OCI-LY7 (cell line): Measurements from ENCODE around the gene SETD4. TPM values are rescaled to one million over a fixed set of nuclear protein-coding genes. Genes with fewer than 3 reads are reported as not detected.

Source experiments
- BruUV-seq: library from RNA; stranded (reverse); fragments of 400-500 nt; replicated peaks from 2 replicates; lab custom pipeline; 2021; lab: Mats Ljungman, UMichigan
- CTCF ChIA-PET: fragments of 300-600 bp; sonication (Branson Sonifier 250); formaldehyde crosslinking; loops from one replicate; lab custom pipeline; 2022; ENCODE audit warnings: antibody characterized with exemption; ENCODE audit not compliant: unreplicated experiment; lab: Charles Lee
- POLR2A ChIA-PET: fragments of 300-600 bp; sonication (Branson Sonifier 250); formaldehyde crosslinking; loops from one replicate; lab custom pipeline; 2022; ENCODE audit warnings: antibody characterized with exemption; lab: Charles Lee
- DNase-seq: peaks from one replicate; pipeline ENCODE4 v3.0.0-alpha.2; 2015; ENCODE audit warnings: low spot score
- H2AFZ ChIP-seq: fragments of 200-600 bp; sonication (generic), shearing (Covaris generic); 2 replicates; pipeline ENCODE4 v1.6.1; 2014; ENCODE audit warnings: mild to moderate bottlenecking, antibody characterized with exemption, low read length, moderate library complexity
- H3K27ac ChIP-seq: fragments of 200-600 bp; sonication (generic); 2 replicates; pipeline ENCODE4 v1.5.1; 2014; ENCODE audit warnings: mixed run types, low read depth, mild to moderate bottlenecking, moderate library complexity, low read length, inconsistent platforms; ENCODE audit not compliant: poor library complexity, severe bottlenecking
- H3K36me3 ChIP-seq: fragments of 200-600 bp; sonication (generic); 2 replicates; pipeline ENCODE4 v1.6.1; 2014; ENCODE audit warnings: mild to moderate bottlenecking, antibody characterized with exemption, low read length, moderate library complexity, mixed read lengths; ENCODE audit not compliant: insufficient read depth
- H3K4me1 ChIP-seq: fragments of 200-600 bp; sonication (generic); 2 replicates; pipeline ENCODE4 v1.5.1; 2014; ENCODE audit warnings: mild to moderate bottlenecking, low read length; ENCODE audit not compliant: insufficient read depth, poor library complexity, severe bottlenecking
- H3K4me2 ChIP-seq: fragments of 200-600 bp; sonication (generic); 2 replicates; pipeline ENCODE4 v1.6.1; 2014; ENCODE audit warnings: mild to moderate bottlenecking, low read length
- H3K4me3 ChIP-seq: fragments of 200-600 bp; sonication (generic); 2 replicates; pipeline ENCODE4 v1.5.1; 2014; ENCODE audit warnings: mild to moderate bottlenecking, low read depth, low read length; ENCODE audit not compliant: poor library complexity, severe bottlenecking
- H3K79me2 ChIP-seq: fragments of 200-600 bp; sonication (generic); 2 replicates; pipeline ENCODE4 v1.6.1; 2016; ENCODE audit warnings: low read depth, mild to moderate bottlenecking, low read length, moderate library complexity, mixed read lengths; ENCODE audit not compliant: insufficient read depth
- H3K9me2 ChIP-seq: fragments of 200-600 bp; sonication (generic); 2 replicates; pipeline ENCODE4 v1.6.1; 2016; ENCODE audit warnings: mild to moderate bottlenecking, low read length, mixed read lengths; ENCODE audit not compliant: insufficient read depth
- H3K9me3 ChIP-seq: fragments of 200-600 bp; sonication (generic); 2 replicates; pipeline ENCODE4 v1.6.1; 2014; ENCODE audit warnings: mild to moderate bottlenecking, mixed run types, low read length, mixed read lengths
- H4K20me1 ChIP-seq: fragments of 200-600 bp; sonication (generic); 2 replicates; pipeline ENCODE4 v1.6.1; 2014; ENCODE audit warnings: mild to moderate bottlenecking, antibody characterized with exemption, low read length, moderate library complexity, mixed read lengths; ENCODE audit not compliant: insufficient read depth
- EZH2phosphoT487 ChIP-seq: fragments of 200-600 bp; sonication (generic); IDR thresholded peaks from 2 replicates; pipeline ENCODE4 v1.6.1; 2018; ENCODE audit warnings: low read depth, borderline replicate concordance, mild to moderate bottlenecking, mixed run types, antibody characterized with exemption, low read length, moderate library complexity, mixed read lengths
- intact Hi-C: fragments of 100-400 bp; cut with micrococcal nuclease; formaldehyde crosslinking; loops from one replicate; pipeline ENCODE4 v1.10.0; 2022; ENCODE audit not compliant: unreplicated experiment
- total RNA-seq, 2 experiments: library from RNA; depleted of rRNA in 1 of 2; stranded (reverse); fragments of >200 nt in 1 of 2; shearing (Covaris generic) in 1 of 2; gene quantifications; 2 replicates each; pipeline ENCODE4 v1.2.3, GENCODE V29; 2014 to 2022
- TF ChIP-seq, protein P1 (sequence below): fragments of 200-600 bp; sonication (generic); conservative IDR thresholded peaks from 2 replicates; pipeline ENCODE4 v1.5.1; 2014; ENCODE audit warnings: mild to moderate bottlenecking, antibody characterized with exemption, low read length, moderate library complexity, mixed read lengths

Gene SETD4
- total RNA-seq, 2 experiments from 2014 or later: 19.1 to 28.1 TPM

GRCh38 chr21:36015045-36015444 lies 45.3 kb downstream of the SETD4 start:
- intact Hi-C loops: no loop called here
- Histone ChIP-seq H3K9me2 (no peaks in the 10 kb centered on the region), H3K27ac (no peak overlapping the region), H4K20me1 (no peaks in the 10 kb centered on the region), H2AFZ (no peak overlapping the region), H3K4me1 (no peaks in the 10 kb centered on the region), H3K79me2 (no peaks in the 10 kb centered on the region), H3K4me2 (no peak overlapping the region), H3K4me3 (no peak overlapping the region), H3K36me3 (no peaks in the 10 kb centered on the region), H3K9me3 (no peaks in the 10 kb centered on the region)
- ChIA-PET POLR2A (interaction anchor here (0.7 kb wide), 1 partner anchor 9 kb away, joined by 3 read pairs; no protein-coding TSS in a partner anchor), CTCF (no interaction called here)
- TF ChIP-seq EZH2phosphoT487: no peak
- TF ChIP-seq, protein P1, sequence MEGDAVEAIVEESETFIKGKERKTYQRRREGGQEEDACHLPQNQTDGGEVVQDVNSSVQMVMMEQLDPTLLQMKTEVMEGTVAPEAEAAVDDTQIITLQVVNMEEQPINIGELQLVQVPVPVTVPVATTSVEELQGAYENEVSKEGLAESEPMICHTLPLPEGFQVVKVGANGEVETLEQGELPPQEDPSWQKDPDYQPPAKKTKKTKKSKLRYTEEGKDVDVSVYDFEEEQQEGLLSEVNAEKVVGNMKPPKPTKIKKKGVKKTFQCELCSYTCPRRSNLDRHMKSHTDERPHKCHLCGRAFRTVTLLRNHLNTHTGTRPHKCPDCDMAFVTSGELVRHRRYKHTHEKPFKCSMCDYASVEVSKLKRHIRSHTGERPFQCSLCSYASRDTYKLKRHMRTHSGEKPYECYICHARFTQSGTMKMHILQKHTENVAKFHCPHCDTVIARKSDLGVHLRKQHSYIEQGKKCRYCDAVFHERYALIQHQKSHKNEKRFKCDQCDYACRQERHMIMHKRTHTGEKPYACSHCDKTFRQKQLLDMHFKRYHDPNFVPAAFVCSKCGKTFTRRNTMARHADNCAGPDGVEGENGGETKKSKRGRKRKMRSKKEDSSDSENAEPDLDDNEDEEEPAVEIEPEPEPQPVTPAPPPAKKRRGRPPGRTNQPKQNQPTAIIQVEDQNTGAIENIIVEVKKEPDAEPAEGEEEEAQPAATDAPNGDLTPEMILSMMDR: no peak
- no TSS peak for BruUV-seq
- no peak for DNase-seq

GRCh38 chr21:36010801-36011200 lies 49.5 kb downstream of the SETD4 start:
- Histone ChIP-seq H3K36me3 (no peaks in the 10 kb centered on the region), H3K4me1 (no peaks in the 10 kb centered on the region), H2AFZ (no peak overlapping the region), H3K27ac (no peak overlapping the region), H4K20me1 (no peaks in the 10 kb centered on the region), H3K4me2 (no peak overlapping the region), H3K9me2 (no peaks in the 10 kb centered on the region), H3K9me3 (no peaks in the 10 kb centered on the region), H3K4me3 (no peak overlapping the region), H3K79me2 (no peaks in the 10 kb centered on the region)
- no TSS peak for BruUV-seq
- TF ChIP-seq, protein P1: no peak
- no peak for TF ChIP-seq EZH2phosphoT487
- DNase-seq: no peak
- intact Hi-C loops: no loop called here
- CTCF ChIA-PET: no interaction called here
- POLR2A ChIA-PET: interaction anchor here (0.5 to 0.7 kb wide), 2 partner anchors 30 to 78 kb away, joined by 3 to 5 read pairs; no protein-coding TSS in a partner anchor

- no peaks in the 10 kb centered on the region for H3K36me3 ChIP-seq
- intact Hi-C loops: no loop called here
- no peak overlapping the region for H3K4me2 ChIP-seq
- H3K9me2 ChIP-seq: no peaks in the 10 kb centered on the region
- no peak overlapping the region for H2AFZ ChIP-seq
- H3K9me3 ChIP-seq: no peaks in the 10 kb centered on the region
- ChIA-PET POLR2A (no interaction called here), CTCF (no interaction called here)
- H3K79me2 ChIP-seq: no peaks in the 10 kb centered on the region
- no peak for TF ChIP-seq EZH2phosphoT487
- TF ChIP-seq, protein P1: no peak
- no TSS peak for BruUV-seq
- DNase-seq: no peak
- H4K20me1 ChIP-seq: no peaks in the 10 kb centered on the region
- no peak overlapping the region for H3K27ac ChIP-seq
- no peak overlapping the region for H3K4me3 ChIP-seq
- H3K4me1 ChIP-seq: no peaks in the 10 kb centered on the region
Observed at GRCh38 chr21:36008505-36008904, 51.8 kb downstream of the SETD4 start.
